Activated CD4-positive, alpha-beta T cell treated with anti-CD3 and anti-CD28 coated beads for 1 hour (primary cell): Measurements from ENCODE around the gene PTPRN2.
"Not testable (repeated sequence)": the region's sequence is repeated elsewhere in the genome, so short reads cannot be mapped to it uniquely, and the experiment has no call there.

Source experiments
- DNase-seq: peaks from one replicate; pipeline ENCODE4 v3.0.0-alpha.2; 2020

The PTPRN2 gene

GRCh38 chr7:158241919-158242318 lies 345.7 kb downstream of the PTPRN2 start:
- DNase-seq: no peak

- DNase-seq: no peak
Measured at GRCh38 chr7:158240801-158241200, 346.8 kb downstream of the PTPRN2 start.

- no peak for DNase-seq
Measured at GRCh38 chr7:158239290-158239981, 348.2 kb downstream of the PTPRN2 start.

GRCh38 chr7:158238616-158239289 lies 348.9 kb downstream of the PTPRN2 start:
- no peak for DNase-seq

- DNase-seq: no peak
Measured at GRCh38 chr7:158237672-158238335, 349.8 kb downstream of the PTPRN2 start.

GRCh38 chr7:158236400-158236799 lies 351.2 kb downstream of the PTPRN2 start:
- no peak for DNase-seq

GRCh38 chr7:158235862-158236261 lies 351.8 kb downstream of the PTPRN2 start:
- no peak for DNase-seq

GRCh38 chr7:158229945-158230344 lies 357.7 kb downstream of the PTPRN2 start:
- no peak for DNase-seq

GRCh38 chr7:158228986-158229385 lies 358.6 kb downstream of the PTPRN2 start:
- DNase-seq: no peak

GRCh38 chr7:158228131-158228530 lies 359.5 kb downstream of the PTPRN2 start:
- DNase-seq: no peak

GRCh38 chr7:158227258-158227984 lies 360.2 kb downstream of the PTPRN2 start:
- DNase-seq: no peak

- DNase-seq: no peak
Measured at GRCh38 chr7:158216198-158216597, 371.4 kb downstream of the PTPRN2 start.

GRCh38 chr7:158209435-158209834 lies 378.2 kb downstream of the PTPRN2 start:
- no peak for DNase-seq

- no peak for DNase-seq
Measured at GRCh38 chr7:158206341-158206740, 381.3 kb downstream of the PTPRN2 start.

GRCh38 chr7:158204453-158204852 lies 383.2 kb downstream of the PTPRN2 start:
- no peak for DNase-seq

- DNase-seq: not testable (repeated sequence)
Measured at GRCh38 chr7:158203948-158204347, 383.7 kb downstream of the PTPRN2 start.

- no peak for DNase-seq
Measured at GRCh38 chr7:158194365-158194900, 393.2 kb downstream of the PTPRN2 start.

- DNase-seq: no peak
Measured at GRCh38 chr7:158193446-158193845, 394.2 kb downstream of the PTPRN2 start.

GRCh38 chr7:158192956-158193355 lies 394.7 kb downstream of the PTPRN2 start:
- no peak for DNase-seq

GRCh38 chr7:158192184-158192835 lies 395.3 kb downstream of the PTPRN2 start:
- DNase-seq: no peak

- no peak for DNase-seq
Measured at GRCh38 chr7:158191671-158192070, 396.0 kb downstream of the PTPRN2 start.

GRCh38 chr7:158190756-158191155 lies 396.9 kb downstream of the PTPRN2 start:
- no peak for DNase-seq

- no peak for DNase-seq
Measured at GRCh38 chr7:158188676-158189075, 398.9 kb downstream of the PTPRN2 start.
